Activated CD8-positive, alpha-beta memory T cell treated with anti-CD3 and anti-CD28 coated beads, Interleukin-2, amount 50 U/mL, for 1 hour (primary cell): ENCODE data around the gene RMI1.
"Not testable (repeated sequence)": the region's sequence is repeated elsewhere in the genome, so short reads cannot be mapped to it uniquely, and the experiment has no call there.

Experiments
- DNase-seq: peaks from one replicate; pipeline ENCODE4 v3.0.0-alpha.2; 2020; ENCODE audit errors: extremely low read depth

RMI1 gene

DNA sequence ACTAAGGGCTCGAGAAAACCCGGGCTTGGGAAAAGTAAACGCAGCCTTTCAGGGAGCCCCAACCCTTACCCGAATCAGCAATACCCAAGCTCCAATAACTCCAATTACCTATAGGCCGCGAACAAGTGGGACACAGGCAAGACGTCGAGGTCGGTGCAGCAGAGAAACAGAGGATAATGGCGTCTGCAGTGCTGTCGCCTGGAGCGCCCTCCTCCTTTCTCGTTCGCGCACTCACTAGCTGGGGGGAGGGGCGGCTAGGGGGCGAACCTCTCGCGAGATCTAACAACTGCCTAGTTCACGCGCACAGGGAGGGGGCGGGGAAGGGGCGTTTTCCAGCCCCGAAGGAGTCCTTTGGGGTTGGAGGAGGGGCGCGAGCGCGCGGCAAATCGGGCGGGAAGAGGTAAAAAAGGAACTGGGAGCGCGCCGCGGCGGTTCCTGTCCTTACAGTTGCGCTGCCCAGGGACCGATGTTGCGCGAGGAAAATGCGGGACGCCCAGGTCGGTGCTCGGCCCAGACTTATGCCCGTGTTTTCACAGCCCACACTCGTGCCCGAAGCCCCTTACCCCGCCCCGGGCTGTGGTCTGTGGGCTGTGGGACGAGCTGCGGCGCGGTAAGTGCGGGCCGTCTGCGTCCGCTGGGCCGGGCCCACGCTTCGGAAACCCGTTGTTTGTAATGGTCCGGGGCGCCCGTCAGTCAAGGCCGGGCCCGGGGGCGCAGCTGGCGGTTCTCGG is at the start of gene RMI1:
TSS of gene RMI1 (plus strand) at position 411 of the 731 bp plus-strand sequence. CDS start 20,182 bp downstream, outside the sequence.
- peak; percentile 98 for DNase-seq

DNA sequence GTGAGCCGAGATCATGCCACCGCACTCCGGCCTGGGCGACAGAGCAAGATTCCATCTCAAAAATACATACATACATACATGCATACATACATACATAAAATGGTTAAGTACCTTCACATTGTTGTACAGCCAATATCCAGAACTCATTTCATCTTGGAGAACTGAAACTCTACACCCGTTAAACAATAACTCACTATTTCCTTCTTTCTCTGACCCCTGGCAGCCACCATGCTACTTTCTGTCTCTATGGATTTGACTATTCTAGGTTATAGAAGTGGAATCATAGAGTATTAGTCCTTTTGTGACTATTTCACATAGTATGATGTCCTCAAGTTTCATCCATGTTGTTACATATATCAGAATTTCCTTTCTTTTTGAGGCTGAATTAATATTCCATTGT is 49.7 kb upstream of the RMI1 start:
- no peak for DNase-seq

DNA sequence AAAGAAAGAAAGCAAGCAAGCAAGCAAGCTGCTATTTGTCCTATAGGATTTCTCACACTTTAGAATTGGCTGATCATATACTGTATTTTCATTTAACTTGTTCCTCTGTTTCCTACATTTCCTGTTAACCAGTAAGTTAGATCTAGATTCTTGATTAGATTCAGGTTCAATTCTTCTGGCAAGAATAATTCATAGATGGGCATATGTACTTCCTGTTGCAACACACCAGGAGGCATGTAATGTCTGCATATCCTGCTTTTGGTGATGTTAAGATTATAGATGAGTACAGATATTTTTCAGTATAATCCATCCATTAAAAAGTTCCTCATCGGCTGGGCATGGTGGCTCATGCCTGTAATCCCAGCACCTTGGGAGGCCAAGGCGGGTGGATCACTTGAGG is 48.6 kb upstream of the RMI1 start:
- no peak for DNase-seq

DNA sequence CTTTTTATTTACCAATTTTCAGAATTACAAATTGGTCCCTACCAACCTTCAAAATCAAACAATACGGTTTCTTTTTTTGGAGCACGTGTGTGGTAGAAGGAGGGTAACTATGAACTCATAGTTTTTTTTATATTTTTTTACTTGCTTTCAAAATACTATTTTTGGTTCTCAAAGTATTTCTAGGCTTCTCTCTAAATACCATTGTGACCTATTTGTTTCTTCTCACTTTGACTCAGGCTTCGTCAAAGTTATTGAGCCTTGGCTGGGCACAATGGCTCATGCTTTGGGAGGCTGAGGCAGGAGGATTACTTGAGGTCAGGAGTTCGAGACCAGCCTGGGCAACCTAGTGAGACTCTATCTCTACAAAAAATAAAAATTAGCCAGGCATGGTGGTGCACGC is 47.8 kb upstream of the RMI1 start:
- no peak for DNase-seq

DNA sequence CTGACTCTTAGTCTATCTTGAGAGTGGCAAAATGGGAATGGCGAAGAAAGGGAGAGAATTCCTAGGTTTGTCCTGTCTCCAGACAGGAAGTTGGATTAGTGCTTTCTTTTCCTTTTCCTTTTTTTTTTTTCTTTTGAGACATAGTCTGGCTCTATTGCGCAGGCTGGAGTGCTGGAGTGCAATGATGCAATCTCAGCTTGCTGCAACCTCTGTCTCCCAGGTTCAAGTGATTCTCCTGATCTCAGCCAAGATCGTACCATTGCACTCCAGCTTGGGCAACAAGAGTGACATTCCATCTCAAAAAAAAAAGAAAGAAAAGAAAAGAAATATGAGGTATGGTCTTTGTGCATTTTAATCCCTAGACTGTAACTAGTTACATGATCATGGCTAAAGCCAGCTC is 46.8 kb upstream of the RMI1 start:
- DNase-seq = no peak

DNA sequence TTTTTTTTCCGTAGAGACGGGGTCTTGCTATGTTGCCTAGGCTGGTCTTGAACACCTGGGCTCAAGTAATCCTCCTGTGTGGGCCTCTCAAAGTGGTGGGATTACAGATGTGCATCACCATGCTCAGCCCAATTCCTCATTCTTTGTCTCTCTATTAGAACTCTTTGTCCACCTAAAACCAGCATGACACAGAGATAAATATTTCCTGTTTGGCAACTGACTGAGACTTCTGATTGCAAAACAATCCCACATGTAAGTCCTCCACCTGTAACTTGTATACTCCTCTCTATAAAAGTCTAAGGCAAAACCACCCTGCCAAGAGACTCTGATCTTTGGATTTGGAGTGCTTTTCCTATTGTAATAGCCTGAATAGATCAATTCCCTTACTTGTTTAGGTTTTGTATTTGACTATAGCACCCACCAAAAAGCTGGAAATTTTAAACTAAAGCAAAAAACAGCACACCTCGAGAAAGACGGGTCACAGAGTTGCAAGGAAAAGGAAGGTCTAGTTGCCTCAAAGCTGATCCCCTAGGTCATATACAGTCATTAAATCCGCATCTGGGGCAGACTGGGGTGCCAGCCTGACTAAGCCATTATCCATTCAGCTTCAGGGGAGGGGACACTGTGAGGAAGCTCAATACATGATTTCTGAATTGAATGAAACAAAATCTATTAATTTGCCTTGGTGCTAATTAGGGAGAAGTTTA is 45.9 kb upstream of the RMI1 start:
- no peak for DNase-seq

DNA sequence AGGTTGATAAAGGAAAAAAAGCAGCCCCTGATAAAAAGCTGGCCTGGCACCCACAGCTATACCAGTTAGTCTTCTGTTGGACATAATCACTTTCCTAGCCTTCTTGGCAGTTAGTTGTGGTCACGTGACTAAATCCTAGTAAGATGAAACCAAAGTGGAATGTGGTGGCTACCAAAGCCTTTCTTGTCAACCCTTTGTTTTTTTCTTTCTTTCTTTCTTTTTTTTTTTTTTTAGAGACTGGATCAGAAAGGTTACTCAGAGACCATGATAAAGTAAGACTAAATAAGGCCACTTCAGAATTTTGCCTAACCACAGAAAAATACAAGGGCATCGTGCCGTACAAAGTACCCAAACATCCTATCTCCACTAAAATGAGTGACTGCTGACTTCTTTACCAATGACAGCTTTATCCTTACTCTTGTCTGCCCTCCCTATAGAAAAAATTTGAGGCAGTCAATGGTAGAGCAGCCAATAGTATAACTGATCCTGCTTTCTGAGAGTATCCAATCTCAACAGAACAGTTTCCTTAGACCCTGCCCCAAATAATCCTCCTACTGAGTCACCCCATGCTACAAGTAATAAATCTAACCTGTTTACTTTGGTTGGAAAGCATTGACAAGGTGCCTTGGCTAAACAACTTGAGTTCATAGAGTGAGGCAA is 45.2 kb upstream of the RMI1 start:
- no peak for DNase-seq

DNA sequence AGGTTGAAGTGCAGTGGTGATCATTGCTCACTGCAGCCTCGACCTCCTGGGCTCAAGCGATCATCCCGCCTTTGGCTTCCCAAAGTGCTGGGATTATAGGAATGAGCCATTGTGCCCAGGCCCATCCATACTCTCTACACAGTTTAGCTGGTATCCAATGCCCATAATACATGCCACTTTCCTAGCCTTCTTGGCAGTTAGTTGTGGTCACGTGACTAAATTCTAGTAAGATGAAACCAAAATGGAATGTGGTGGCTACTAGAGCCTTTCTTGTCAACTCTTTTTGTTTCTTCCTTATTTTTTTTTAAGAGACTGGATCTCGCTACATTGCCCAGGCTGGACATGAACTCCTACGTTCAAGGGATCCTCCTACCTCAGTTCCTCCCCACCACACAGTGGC is 44.1 kb upstream of the RMI1 start:
- DNase-seq = no peak

DNA sequence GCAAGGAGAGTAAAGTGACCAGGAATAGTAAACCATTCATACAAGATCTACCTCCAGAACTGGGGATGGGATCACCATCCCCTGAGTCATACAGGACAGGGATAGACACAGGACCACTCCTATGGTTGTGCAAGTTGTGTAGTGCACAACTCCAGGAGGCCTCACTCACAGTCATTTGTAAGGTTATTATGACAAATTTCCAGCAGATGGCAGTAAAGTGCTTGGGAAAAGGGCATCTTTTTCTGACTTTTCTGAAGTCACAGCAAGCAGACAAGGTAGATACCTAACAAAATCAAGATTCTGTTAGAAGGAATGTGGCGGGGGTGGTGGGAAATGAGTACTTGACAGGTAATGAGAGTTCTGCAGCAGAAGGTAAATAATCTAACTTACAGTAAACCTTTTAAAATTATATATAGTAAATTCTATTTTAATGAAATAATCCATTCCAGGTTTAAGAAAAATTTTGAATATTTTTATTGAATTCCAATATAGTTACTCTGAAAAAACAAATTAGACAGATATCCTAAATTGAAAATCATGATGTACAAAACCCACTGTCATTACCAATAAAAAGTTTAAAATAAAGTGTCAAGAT is 42.6 kb upstream of the RMI1 start:
- no peak for DNase-seq

DNA sequence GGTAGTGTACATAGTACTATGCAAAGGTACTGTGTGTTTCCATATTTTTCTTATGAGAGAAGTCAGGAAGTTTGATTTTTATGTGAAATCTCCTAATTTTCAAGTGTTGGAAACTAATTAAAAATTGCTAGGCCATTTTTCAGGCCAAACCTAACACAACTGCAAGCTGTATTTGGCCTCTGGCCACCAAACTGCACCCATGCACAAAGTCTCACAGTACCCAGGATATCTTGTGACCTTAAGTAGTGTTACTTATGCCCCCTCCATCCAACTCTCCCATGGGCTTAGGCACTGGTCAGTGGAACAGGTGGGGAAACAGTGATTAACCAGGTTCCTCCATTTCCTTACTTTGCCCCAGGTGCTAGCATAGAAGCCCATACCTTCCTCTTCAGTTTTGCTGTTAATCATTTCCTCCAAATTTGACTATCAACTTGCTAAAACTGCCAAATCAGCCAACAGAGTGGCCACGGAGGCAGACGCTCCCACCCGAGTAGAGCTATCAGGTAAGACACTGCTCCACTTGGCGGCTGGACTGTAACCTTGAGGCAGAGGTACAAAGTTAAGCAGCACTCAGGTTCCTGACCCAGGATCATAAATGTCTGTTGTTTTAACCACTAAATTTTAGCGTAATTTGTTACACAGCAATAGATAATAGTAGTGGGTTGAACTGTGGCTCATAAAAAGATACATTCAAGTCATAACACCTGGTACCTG is 39.9 kb upstream of the RMI1 start:
- no peak for DNase-seq

DNA sequence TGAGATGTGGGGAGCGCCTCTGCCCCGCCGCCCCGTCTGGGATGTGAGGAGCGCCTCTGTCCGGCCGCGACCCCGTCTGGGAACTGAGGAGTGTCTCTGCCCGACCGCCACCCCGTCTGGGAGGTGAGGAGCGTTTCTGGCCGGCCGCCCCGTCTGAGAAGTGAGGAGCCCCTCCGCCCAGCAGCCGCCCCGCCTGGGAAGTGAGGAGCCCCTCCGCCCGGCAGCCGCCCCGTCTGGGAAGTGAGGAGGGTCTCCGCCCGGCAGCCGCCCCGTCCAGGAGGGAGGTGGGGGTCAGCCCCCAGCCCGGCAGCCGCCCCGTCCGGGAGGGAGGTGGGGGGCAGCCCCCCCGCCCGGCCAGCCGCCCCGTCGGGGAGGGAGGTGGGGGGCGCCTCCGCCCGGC is 32.5 kb upstream of the RMI1 start:
- DNase-seq = not testable (repeated sequence)

DNA sequence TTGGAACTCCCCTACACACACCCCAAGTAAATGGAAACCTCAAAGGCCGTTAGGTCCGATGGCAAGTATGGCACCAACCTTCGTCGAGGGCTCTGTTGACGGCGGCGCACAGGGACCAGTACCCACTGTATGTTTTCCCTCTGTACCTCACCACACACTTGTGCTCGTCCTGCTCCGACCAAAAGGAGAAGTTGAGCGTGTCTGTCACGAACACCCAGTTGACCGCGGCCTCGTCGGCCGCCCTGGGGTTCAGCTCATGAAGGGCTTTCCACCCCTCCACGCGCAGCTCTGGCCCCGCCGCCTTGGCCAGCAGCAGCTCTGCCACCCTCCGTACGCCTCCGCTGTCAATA is 24.5 kb upstream of the RMI1 start:
- DNase-seq = no peak

DNA sequence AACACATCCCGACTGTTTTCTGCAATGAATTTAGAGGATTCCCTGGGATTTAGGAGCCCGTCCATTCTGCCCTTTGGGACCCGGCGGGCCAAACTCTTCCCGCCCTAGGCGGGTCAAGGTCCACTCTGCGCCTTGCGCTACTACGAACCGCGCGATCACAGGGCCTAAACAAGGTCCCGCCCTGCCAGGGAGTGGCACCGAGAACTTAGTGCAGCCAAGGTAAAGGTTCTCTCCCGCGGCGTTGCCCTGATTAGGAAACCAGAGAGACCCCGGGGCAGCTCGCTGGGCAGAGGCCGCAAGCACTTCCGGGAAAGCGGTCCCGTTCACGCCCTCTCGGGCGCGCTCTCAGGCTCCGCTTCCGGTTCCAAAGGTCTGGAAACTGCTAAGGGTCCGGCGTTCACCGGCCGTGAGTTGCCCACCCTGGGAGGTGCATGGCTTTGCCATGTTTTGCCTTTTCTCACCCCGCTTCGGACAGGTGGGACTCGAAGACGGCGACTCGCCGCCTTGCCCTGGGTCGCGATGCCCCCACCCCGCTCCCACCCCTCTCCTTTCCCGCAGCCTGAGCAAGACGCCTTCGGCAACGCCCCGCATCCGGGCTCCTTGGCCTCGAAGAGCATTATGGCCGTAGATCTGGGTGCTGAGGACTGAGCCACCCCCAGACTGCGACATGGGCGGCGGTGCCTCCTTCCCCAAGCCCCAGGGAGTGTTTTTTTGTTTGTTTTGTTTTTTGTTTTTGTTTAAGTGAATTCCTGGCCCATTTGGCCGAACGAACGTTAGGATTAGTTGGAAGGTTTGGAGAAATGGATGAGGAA is 24.0 kb upstream of the RMI1 start:
- no peak for DNase-seq

DNA sequence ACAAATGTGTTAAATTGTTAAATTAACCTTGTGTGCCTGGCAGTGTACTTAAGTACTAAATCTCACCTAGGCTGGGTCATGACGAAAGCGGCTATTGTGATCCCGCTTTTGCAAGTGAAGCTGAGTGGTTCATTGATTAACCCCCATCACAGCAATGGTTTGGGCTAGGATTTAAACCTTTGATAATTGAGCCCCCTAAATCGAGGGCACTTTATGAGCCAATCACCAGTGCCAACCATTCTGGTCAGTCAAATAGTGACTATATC is 23.4 kb upstream of the RMI1 start:
- no peak for DNase-seq

DNA sequence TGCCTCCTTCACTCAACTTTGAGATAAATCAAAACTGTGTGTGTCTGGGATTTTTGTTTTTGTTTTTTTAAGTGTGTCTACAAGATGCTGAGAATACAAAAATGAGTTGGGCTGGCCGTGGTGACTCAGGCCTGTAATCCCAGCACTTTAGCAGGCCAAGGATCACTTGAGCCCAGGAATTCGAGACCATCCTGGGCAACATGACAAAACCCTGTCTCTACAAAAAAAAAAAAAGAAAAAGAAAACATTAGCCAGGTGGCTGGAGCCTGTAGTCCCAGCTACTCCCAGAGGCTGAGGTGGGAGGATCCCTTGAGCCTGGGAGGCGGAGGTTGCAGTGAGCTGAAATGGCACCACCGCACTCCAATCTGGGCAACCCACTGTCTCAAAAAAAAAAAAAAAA is 21.5 kb upstream of the RMI1 start:
- DNase-seq = no peak

DNA sequence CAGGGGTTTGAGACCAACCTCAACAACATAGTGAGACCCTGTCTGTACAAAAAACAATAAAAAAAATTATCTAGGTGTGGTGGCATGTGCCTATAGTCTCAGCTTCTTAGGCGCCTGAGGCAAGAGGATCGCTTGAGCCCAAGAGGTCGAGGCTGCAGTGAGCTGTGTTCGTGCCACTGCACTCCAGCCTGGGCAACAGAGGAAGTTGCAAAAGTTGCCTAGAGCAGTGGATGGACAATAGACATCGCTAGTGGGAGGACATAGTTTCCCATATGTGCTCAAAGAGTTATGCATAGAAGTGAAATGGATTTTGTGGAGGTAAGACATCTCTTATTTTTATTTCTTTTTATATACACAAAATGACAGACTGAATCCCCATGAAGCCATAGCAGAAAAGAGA is 19.6 kb upstream of the RMI1 start:
- DNase-seq = no peak

DNA sequence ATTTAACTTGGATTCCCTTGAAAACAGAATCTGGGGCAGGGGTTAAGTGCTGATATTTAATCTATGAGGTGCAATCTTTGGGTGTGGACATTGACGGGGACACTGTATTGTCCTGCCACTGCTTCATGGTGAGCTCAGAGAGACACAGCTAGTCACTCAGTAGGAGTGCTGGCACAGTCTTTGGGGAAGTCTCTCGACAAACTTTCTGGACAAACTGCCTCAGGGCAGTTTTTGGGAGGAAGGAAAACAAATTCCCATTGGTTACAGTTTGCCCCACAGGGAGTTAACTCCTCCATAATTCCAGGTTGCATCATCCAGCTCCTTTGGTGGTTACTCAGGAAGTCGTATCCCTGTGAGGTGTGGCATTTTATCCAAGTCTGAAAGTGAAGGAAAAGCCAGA is 18.4 kb upstream of the RMI1 start:
- DNase-seq = no peak

DNA sequence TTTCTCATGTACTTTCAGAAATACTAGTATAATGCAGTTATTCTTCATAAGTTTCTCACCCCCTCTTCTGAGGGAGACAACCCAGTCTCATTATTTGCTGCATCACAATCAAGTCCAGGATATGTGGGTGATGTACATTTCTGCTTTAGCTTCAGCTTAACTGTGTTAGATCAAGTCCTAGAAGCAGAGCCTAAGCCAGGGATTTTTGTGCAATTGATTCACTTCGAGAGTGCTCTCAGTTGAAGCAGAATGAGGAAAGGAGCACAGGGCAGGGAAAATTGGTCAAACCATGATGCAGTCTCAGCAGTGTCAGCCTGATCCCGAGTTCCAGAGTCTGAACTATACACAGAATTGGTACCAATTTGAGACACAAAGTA is 15.6 kb upstream of the RMI1 start:
- DNase-seq = no peak

DNA sequence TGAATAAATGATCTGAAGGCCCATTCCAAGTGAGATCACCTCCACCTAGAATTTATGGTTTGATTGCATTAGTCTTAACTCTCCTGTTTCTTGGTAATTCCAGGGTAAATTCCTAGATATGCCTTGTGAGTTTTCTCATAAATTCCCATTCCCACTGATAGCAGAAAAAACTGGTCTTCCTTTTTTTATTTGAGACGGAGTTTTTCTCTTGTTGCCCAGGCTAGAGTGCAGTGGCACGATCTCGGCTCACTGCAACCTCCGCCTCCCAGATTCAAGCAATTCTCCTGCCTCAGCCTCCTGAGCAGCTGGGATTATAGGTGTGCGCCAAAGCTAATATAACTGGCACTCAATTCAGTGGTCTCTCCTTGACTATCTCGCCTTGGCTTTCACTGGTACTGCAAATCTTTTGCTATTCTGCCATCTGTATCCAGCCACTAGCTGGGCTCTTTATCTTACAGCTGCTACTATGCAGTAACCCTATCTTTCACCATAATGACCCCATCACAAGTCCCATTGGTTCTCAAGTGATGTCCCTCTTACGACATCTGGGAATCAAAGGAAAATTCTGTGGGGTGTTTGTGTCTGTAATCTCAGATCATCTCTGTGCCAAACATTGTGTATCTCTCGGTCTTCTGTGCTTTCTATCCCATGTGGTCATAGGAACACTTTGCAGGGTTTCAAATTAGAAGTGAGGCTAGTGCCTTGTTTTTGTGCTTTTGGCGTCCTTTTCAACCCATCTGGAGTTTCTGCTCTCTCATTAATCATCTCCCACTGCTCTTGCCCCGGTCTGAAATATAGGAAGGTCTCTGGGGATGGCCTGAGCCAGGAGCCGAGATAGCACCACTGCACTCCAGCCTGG is 15.0 kb upstream of the RMI1 start:
- DNase-seq = no peak

DNA sequence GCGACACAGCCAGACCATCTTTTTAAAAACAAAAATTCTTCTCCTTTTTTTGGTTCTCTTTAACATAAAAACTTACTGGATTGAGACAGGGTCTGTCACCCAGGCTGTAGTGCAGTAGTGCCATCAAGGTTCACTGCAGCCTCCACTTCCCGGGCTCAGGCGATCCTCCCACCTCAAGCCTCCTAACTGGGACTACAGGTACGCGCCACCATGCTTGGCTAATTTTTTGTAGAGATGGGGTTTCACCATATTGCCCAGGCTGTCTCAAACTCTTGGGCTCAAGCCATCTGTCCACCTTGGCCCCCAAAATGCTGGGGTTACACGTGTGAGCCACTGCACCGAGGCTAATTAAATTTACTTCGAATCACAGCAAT is 14.4 kb upstream of the RMI1 start:
- no peak for DNase-seq

DNA sequence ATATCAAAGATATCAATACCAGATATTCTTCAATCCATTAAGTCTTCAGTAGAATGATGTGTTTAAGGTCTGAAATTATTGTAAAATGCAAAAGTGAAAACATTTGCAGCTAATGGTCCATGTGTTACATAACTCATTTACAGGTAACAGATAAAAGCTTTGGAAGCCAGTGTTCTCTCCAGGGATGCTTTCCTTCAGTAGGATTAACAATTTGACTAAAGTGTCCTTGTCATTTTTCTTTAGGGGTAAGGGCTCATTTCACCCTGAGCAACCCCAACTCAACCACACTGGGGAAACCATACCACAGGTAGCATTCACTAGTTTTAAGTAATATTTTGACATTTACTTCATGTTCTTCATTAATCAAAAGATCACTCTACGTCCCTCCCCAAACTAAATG is 13.5 kb upstream of the RMI1 start:
- no peak for DNase-seq
